Measurements from ENCODE around the gene KRTAP5-11.
"Not testable (repeated sequence)": the region's sequence is repeated elsewhere in the genome, so short reads cannot be mapped to it uniquely, and the experiment has no call there.

Gene KRTAP5-11, protein sequence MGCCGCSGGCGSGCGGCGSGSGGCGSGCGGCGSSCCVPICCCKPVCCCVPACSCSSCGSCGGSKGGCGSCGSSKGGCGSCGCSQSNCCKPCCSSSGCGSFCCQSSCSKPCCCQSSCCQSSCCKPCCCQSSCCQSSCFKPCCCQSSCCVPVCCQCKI

DNA sequence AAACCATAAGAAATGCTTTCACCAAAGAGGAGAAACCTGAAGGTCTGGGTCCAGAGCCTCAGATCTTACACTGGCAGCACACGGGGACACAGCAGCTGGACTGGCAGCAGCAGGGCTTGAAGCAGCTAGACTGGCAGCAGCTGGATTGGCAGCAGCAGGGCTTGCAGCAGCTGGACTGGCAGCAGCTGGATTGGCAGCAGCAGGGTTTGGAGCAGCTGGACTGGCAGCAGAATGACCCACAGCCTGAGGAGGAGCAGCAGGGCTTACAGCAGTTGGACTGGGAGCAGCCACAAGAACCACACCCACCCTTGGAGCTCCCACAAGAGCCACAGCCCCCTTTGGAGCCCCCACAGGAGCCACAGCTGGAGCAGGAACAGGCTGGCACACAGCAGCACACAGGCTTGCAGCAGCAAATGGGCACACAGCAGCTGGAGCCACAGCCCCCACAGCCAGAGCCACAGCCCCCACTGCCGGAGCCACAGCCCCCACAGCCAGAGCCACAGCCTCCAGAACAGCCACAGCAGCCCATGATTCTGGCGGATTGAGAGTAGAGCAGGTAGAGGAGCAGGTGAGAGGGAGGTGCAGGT, at the start of gene KRTAP5-11:
KRTAP5-11 (minus strand) TSS at position 567 of the 587 bp plus-strand sequence; CDS start at position 529, 38 bp downstream.
- no peak for TF ChIP-seq ZFX (IDR thresholded peaks at IDR 0.05)
- TF ChIP-seq, protein P1, sequence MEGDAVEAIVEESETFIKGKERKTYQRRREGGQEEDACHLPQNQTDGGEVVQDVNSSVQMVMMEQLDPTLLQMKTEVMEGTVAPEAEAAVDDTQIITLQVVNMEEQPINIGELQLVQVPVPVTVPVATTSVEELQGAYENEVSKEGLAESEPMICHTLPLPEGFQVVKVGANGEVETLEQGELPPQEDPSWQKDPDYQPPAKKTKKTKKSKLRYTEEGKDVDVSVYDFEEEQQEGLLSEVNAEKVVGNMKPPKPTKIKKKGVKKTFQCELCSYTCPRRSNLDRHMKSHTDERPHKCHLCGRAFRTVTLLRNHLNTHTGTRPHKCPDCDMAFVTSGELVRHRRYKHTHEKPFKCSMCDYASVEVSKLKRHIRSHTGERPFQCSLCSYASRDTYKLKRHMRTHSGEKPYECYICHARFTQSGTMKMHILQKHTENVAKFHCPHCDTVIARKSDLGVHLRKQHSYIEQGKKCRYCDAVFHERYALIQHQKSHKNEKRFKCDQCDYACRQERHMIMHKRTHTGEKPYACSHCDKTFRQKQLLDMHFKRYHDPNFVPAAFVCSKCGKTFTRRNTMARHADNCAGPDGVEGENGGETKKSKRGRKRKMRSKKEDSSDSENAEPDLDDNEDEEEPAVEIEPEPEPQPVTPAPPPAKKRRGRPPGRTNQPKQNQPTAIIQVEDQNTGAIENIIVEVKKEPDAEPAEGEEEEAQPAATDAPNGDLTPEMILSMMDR (conservative IDR thresholded peaks at IDR 0.05), result no peak
- H3K27ac ChIP-seq, result no peak within 1 kb of the TSS

DNA sequence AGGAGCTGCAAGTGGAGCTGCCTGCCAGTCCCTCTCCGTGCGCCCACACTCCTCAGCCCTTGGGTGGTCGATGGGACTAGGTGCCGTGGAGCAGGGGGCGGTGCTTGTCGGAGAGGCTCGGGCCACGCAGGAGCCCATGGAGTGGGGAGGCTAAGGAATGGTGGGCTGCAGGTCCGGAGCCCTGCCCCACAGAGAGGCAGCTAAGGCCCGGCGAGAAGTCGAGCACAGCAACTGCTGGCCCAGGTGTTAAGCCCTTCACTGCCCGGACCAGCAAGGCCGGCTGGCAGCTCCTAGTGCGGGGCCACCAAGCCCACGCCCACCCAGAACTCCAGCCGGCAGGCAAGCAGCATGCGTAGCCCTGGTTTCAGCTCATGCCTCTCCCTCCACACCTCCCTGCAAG, 48.9 kb upstream of the KRTAP5-11 start:
- not testable (repeated sequence) for H3K27ac ChIP-seq

DNA sequence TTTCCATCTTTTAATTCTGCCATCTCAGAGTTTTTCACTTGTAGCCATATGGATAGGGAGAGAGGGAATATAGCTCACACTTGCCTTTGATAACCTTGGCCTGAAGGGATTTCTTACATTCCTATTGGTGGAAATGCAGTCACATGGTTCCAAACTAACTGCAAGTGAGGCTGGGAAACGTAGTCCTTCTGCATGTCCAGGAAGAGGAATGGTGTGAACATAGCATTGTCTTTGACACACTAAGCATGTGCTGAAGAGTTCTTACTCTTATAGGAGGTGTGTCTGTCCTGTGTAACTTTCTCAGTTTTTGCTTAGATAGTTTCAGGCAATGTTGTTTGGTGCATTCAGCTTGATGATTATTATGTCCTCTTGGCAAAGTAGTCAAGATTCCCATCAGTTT, 47.4 kb upstream of the KRTAP5-11 start:
- not testable (repeated sequence) for H3K27ac ChIP-seq

DNA sequence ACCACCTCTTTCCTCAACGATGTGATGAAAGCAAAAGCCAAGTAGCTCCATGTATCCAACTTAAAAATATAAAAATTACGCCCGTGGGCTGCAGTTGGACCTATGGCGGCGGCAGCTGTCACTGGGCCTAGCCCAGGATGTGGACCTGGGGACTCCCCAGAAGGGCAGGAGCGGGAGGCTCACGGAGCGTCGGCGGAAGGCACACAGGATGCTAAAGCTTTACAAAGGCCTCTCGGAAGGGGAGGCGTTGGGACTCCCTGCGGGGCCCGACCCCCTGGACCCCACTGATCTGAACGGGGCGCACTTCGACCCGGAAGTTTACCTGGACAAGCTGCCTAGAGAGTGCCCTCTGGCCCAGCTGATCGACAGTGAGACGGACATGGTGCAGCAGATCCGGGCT, 46.3 kb upstream of the KRTAP5-11 start:
- not testable (repeated sequence) for H3K27ac ChIP-seq

DNA sequence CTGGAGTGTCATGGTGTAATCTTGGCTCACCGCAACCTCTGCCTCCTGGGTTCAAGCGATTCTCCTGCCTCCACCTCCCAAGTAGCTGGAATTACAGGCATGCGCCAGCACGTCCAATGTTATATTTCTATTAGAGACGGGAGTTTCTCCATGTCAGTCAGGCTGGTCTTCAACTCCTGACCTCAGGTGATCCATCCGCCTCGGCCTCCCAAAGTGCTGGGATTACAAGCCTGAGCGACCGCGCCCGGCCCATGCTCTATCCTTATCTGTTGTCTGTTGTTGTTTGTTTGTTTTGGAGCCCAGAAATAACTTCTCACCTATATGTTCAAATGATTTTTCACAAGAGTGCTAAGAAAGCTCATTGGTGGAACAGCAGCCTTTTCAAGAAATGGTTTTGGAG, 40.6 kb upstream of the KRTAP5-11 start:
- H3K27ac ChIP-seq, result not testable (repeated sequence)

DNA sequence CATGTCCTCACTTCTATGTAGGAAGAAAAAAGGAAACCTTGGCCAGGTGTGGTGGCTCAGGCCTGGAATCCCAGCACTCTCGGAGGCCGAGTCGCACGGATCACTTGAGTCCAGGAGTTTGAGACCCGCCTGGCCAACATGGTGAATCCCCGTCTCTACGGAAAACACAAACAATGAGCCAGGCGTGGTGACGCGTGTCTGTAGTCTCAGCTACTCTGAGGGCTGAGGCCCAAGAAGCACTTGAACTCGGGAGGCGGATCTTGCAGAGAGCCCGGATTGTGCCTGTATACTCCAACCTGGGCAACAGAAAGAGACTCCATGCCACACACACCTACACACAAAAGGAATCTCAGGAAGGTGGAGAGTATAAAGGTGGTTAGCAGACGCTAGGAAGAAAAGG, 39.9 kb upstream of the KRTAP5-11 start:
- H3K27ac ChIP-seq, result not testable (repeated sequence)

DNA sequence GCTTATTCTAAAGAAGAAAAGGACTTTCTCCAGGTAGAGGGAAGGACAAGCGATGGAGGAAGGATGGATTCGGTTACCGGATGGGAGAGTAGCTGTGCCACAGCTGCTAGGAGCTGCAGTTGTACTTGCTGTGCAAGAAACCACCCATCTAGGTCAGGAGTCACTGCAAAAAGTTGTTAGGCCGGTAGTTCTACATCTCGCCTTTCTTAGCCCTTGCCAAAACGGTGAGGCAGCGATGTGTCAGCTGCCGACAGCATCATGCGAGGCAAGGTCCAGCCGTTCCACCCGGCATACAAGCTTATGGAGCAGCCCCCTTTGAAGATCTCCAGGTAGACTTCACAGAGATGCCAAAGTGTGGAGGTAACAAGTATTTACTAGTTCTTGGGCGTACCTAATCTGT, 32.3 kb upstream of the KRTAP5-11 start:
- not testable (repeated sequence) for H3K27ac ChIP-seq

DNA sequence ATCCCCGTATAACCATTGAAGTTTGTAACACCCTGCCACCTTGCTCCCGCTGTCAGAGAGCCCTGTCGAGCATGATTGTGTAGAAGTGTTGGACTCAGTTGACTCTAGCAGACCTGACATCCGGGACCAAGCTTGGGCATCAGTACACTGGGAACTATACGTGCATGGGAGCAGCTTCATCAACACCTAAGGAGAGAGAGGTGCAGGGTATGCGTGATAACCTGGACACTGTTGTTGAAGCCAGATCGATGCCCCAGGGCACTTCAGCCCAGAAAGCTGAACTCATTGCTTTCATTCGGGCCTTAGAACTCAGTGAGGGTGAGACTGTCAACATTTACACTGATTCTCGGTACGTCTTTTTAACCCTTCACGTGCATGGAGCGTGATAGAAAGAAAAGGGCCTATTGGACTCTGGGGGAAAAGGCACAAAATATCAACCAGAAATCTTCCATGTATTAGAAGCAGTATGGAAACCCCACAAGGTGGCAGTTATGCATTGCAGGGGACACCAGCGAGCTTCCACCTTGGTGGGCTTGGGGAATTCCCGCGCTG, 31.8 kb upstream of the KRTAP5-11 start:
- H3K27ac ChIP-seq, result not testable (repeated sequence)

DNA sequence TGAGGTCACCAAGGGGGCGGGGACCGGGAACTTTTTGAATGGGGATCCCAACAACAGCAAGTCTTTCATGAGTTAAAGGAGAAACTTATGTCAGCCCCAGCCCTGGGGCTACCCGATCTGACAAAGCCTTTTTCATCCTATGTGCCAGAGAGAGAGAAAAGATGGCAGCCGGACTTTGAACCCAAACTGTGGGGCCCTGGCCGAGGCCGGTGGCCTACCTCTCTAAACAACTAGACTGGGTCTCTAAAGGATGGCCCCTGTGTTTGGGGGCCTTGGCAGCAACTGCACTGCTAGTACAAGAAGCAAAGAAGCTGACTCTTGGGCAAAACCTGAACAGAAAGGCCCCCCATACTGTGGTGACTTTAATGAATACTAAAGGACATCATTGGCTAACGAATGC, 31.3 kb upstream of the KRTAP5-11 start:
- H3K27ac ChIP-seq, result not testable (repeated sequence)

DNA sequence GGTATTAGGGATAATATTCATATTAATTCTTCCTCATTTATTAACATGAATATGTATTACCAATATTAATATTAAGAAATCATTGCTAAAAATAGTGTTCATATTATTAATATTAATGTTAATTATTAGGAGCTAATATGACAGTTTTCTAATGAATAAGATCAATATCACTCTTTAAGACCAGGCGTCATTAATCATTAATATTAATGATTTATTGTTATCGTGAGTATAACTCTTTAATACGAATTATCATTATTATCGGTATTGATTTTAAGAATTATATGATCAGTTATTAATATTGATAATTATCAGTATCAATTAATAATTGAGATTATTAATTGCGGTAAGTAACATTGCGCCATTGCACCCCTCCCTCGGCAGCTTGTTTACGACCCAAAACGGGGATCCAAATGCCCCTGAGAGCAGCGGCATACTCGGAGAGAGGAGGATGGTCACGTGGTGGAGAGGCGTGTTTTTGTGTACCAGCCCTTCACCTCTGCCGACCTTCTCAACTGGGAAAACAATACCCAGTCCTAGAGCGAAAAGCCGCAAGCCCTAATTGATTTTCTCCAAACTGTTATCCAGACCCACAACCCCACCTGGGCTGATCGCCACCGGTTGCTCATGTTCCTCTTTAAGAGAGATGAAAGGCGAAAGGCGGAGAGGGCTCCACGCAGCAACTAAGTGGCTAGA, 28.7 kb upstream of the KRTAP5-11 start:
- not testable (repeated sequence) for H3K27ac ChIP-seq

DNA sequence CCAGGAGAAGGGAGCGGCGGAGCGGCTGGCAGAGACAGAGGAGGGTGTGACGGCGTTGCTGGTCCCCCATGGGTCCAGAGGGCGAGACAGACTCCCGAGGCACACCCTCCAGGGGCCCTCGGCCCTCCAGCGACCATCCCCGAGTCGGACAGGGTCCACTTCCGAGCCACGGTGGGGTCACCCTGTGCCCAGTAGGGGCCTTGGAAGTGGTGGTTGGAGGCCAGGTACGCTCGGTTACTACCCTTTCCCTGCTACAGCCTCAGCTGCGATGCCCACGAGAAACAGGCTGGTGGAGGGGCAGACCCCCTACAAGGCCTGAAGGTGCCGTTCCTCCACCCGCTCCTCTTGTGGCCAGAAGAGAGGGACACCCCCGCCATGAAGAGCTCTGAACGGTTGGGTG, 25.6 kb upstream of the KRTAP5-11 start:
- not testable (repeated sequence) for H3K27ac ChIP-seq

DNA sequence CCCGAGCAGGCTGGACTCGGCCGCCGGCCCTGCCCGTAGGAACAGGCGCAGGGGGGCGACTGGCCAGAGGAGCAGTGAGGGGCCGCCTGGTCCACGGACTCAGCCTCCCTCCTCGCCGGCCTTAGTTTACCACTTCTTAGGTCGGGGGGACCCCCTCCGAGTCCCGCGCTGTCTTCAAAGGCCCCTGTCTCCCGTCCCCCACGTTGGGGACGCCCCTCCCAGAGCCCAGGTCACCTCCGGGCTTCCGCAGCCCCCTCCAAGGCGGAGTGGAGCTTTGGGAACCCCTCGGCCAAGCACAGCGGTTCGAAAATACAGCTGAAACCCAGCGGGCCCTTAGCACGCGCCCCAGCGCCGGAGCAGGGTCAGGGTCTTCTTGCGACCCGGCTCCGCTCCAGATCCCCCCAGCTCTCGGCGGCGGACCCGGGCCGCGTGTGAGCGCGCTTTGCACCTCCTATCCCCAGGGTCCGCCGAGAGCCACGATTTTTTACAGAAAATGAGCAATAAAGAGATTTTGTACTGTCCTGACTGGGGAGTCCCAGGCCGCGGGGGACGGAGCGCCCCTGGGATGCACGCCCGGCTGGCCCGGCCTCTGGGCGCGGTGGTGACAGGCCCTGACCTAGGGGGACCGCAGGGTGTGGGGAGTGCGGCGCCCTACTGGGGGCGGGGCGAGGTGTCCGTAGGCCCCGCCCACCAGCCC, 25.0 kb upstream of the KRTAP5-11 start:
- not testable (repeated sequence) for H3K27ac ChIP-seq

DNA sequence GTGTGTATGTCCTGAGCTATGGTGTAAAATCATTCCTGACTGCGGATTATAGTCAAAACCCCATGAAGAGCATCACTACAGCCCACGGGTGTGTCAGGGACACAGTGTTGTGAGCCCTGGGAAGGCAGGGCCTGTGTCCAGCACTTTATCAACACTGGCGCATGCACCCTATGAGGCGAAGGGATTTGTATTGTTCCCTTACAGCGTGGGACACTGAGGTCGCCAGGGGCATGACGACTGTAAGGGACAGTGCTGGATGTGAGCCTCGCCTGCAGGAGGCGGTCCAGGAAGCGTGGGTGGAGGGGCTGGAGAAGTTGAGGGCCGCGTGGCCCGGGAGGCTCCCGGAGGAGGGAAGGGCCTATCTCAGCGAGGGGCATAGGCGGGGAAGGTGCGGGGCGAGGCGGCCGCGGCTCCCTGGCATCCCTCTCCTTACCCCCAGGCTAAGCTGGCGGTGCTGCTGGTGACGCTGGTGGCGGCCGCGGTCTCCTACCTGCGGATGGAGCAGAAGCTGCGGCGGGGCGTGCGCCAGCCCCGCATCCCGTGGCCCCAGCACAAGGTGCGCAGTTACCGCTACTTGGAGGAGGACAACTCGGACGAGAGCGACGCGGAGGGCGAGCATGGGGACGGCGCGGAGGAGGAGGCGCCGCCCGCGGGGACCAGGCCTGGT, 24.3 kb upstream of the KRTAP5-11 start:
- H3K27ac ChIP-seq, result not testable (repeated sequence)

DNA sequence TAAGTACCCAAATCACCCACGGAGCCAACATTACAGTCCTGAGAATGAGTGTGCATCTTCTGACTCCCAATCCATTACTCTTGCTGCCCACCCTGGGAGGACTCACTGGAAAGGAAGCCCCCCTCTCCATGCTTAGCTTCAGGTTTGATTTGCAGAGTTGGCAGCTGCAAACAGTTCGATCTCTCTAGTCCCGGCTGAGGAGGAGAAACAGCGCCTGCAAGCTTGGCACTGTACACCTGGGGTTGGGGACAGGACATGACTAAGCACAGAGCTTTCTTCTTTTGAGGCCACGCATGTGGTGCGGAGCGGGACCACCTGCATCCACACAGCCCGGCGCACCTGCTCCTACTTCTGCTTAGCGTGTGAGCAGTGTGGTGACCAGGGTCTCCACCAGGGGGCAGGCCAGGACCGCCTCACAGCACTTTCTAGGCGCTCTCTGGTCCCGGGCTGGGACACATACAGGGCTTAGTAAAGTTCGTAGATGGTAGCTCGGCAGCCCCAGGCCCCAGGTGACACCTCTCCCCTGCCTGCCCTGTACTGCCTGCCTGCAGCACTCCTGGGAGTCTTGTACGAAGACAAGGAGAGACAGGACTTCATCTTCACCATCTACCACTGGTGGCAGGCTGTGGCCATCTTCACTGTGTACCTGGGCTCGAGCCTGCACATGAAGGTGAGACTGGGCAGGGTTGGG, 22.3 kb upstream of the KRTAP5-11 start:
- TF ChIP-seq, protein P1 (conservative IDR thresholded peaks at IDR 0.05), result peak; percentile 75
- H3K27ac ChIP-seq, result not testable (repeated sequence)

DNA sequence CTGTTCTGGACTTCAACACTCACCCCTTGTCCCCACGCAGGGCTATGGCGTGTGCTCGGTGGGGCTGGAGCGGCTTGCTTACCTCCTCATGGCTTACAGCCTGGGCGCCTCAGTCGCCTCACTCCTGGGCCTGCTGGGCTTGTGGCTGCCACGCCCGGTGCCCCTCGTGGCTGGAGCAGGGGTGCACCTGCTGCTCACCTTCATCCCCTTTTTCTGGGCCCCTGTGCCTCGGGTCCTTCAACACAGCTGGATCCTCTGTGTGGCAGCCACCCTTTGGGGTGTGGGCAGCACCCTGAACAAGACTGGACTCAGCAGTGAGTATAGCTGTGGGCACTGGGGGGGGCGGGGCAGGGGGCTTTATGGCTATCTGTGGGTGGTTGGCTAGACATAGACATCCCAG, 20.5 kb upstream of the KRTAP5-11 start:
- not testable (repeated sequence) for H3K27ac ChIP-seq

DNA sequence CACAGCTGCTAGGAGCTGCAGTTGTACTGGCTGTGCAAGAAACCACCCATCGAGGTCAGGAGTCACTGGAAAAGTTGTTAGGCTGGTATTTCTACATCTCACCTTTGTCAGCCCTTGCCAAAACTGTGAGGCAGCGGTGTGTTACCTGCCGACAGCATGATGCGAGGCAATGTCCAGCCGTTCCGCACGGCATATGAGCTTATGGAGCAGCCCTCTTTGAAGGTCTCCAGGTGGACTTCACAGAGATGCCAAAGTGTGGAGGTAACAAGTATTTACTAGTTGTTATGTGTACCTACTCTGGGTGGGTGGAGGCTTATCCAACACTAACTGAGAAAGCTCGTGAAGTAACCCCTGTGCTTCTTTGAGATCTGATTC, 6.9 kb upstream of the KRTAP5-11 start:
- H3K27ac ChIP-seq, result not testable (repeated sequence)
